Measurements from ENCODE around the gene SLC26A11. TPM values are rescaled to one million over a fixed set of nuclear protein-coding genes. Genes with fewer than 3 reads are reported as not detected.

The SLC26A11 gene
- 12.7 to 16.2 TPM (median 14.1 TPM) in 5 replicates for total RNA-seq (2022; extraction: Qiagen RNA extraction; ENCODE audit: low read depth)

DNA sequence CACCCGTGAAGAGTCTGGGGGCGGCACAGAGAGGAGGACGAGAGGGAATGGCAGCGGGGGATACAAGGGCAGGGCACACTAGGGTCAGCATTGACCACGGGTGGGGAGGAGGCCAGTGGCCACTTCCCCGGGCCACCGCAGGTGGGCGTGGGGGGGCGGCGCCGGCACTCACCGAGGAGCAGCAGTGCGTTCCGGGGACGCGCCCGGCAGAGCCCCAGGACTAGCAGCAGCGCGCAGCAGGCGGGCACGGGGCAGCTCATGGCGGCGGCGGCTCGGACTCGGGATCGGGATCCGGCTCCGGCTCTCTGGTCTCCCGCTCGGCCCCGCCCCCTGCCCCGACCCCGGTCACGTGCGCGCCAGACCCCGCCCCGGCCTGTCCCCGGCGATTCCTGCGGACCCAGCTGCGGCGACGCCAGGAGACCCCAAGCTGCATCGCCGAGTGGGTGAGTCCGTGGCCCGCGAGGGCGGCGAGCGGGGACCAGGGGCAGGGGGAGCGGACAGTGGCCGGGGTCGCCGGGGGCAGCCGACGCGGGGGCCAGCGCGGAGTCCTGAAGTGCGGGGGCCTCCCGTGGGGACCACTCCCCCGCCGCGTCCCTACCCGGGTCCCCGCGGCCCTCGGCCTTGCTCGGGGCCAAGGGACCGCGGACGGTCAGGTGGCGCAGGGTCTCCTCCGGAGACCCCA lies at the start of gene SLC26A11, which contains the start of gene SGSH:
SLC26A11 (plus strand) TSS at position 374 of the 682 bp plus-strand sequence. CDS start 1,134 bp downstream, outside the sequence.
SGSH (minus strand) TSS at position 280 of the 682 bp plus-strand sequence; CDS start at position 260, 20 bp downstream.

DNA sequence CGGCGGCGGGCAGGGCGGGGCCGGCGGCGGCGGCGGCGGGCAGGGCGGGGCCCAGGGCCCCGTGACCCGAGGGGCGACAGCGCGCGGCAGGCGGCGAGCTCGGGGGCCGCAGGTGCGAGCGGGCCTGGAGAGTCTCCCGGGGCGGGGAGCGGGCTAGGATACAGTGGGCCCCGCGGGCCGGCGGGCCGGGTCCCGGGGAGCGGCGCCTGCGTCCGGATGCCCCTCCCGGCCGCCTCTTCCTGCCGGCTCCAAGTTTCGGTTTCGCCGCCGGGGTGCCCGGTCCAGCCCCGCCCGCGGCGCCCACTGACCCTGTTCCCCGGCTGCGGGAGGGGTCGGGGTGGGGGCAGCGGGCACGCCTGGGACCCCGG lies 40.5 kb downstream of the SLC26A11 start, which contains the start of gene RNF213:
RNF213 (plus strand) TSS at position 62 of the 368 bp plus-strand sequence. CDS start 2,830 bp downstream, outside the sequence.

Other genes starting within 250 kb of the SLC26A11 start
- gene TBC1D16, start 184.6 kb upstream of the SLC26A11 start, total RNA-seq (2022; extraction: Qiagen RNA extraction; ENCODE audit: low read depth) = 7.3 to 11.7 TPM (median 10.0 TPM) in 5 replicates
- 5.2 to 7.8 TPM (median 6.5 TPM) in 5 replicates for gene CCDC40, start 183.8 kb upstream of the SLC26A11 start, total RNA-seq (2022; extraction: Qiagen RNA extraction; ENCODE audit: low read depth)
- gene GAA, start 118.8 kb upstream of the SLC26A11 start, total RNA-seq (2022; extraction: Qiagen RNA extraction; ENCODE audit: low read depth) = 51.4 to 60.5 TPM (median 55.7 TPM) in 5 replicates
- 200 to 221 TPM (median 217 TPM) in 5 replicates for gene EIF4A3, start 73.3 kb upstream of the SLC26A11 start, total RNA-seq (2022; extraction: Qiagen RNA extraction; ENCODE audit: low read depth)
- gene CARD14, start 50.4 kb upstream of the SLC26A11 start, total RNA-seq (2022; extraction: Qiagen RNA extraction; ENCODE audit: low read depth) = 0.04 to 0.24 TPM (median 0.16 TPM) in 4 of 5 replicates, not detected in the other
- gene SGSH, start 94 bp upstream of the SLC26A11 start, total RNA-seq (2022; extraction: Qiagen RNA extraction; ENCODE audit: low read depth) = 22.3 to 26.8 TPM (median 24.6 TPM) in 5 replicates
- gene RNF213, start 40.4 kb downstream of the SLC26A11 start, total RNA-seq (2022; extraction: Qiagen RNA extraction; ENCODE audit: low read depth) = 52.7 to 80.5 TPM (median 77.1 TPM) in 5 replicates
- 44.0 to 50.9 TPM (median 45.0 TPM) in 5 replicates for gene ENDOV, start 194.7 kb downstream of the SLC26A11 start, total RNA-seq (2022; extraction: Qiagen RNA extraction; ENCODE audit: low read depth)